SK-N-SH (cell line): ENCODE data around the gene S100A16.

Source experiments
- ELF1 ChIP-seq: IDR thresholded peaks from 2 replicates; pipeline ENCODE4 v1.4.0; 2012
- GABPA ChIP-seq: IDR thresholded peaks from 2 replicates; pipeline ENCODE4 v1.4.0; 2012; ENCODE audit warnings: low read depth, mild to moderate bottlenecking
- NFIC ChIP-seq: IDR thresholded peaks from 2 replicates; pipeline ENCODE4 v1.4.0; 2012; ENCODE audit warnings: borderline replicate concordance
- NRF1 ChIP-seq: IDR thresholded peaks from 2 replicates; pipeline ENCODE4 v1.6.1; 2012; ENCODE audit warnings: low read depth, mild to moderate bottlenecking, low read length
- POLR2AphosphoS5 ChIP-seq: IDR thresholded peaks from 2 replicates; pipeline ENCODE4 v1.6.1; 2012; ENCODE audit warnings: low read depth, low read length
- RFX5 ChIP-seq: IDR thresholded peaks from 2 replicates; pipeline ENCODE4 v1.6.1; 2012; ENCODE audit warnings: mild to moderate bottlenecking, improper control_type of control experiment, low read length
- SMC3 ChIP-seq: IDR thresholded peaks from 2 replicates; pipeline ENCODE4 v1.6.1; 2012; ENCODE audit warnings: low read depth, low read length, improper control_type of control experiment
- TF ChIP-seq, protein P1 (sequence below): fragments of 200-600 bp; sonication (generic); IDR thresholded peaks from 2 replicates; pipeline ENCODE4 v1.6.1; 2017; ENCODE audit warnings: antibody characterized with exemption, mild to moderate bottlenecking, moderate library complexity
- TF ChIP-seq, protein P2 (sequence below): IDR thresholded peaks from 2 replicates; pipeline ENCODE4 v1.6.1; 2012; ENCODE audit warnings: mild to moderate bottlenecking, low read depth, low read length, moderate library complexity

DNA sequence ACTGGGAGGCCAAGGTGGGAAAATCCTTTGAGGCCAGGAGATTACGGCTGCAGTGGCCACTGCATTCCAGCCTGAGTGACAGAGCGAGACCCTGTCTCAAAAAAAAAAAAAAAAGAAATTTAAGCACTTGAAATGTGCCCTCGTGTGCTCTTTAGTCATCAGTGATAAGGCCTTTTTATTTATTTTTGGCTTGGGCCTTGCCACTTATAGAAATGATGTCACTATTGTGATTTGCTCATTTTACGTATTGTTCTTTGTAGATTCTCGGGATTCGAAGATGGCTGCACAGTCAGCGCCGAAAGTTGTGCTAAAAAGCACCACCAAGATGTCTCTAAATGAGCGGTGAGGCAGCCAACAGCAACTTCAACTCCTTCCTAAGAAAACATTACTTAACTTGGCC is 23.4 kb upstream of the S100A16 start:
- TF ChIP-seq RFX5 (no peak), ELF1 (no peak), NFIC (no peak), GABPA (no peak), SMC3 (no peak), POLR2AphosphoS5 (no peak), NRF1 (no peak)
- TF ChIP-seq, protein P1, sequence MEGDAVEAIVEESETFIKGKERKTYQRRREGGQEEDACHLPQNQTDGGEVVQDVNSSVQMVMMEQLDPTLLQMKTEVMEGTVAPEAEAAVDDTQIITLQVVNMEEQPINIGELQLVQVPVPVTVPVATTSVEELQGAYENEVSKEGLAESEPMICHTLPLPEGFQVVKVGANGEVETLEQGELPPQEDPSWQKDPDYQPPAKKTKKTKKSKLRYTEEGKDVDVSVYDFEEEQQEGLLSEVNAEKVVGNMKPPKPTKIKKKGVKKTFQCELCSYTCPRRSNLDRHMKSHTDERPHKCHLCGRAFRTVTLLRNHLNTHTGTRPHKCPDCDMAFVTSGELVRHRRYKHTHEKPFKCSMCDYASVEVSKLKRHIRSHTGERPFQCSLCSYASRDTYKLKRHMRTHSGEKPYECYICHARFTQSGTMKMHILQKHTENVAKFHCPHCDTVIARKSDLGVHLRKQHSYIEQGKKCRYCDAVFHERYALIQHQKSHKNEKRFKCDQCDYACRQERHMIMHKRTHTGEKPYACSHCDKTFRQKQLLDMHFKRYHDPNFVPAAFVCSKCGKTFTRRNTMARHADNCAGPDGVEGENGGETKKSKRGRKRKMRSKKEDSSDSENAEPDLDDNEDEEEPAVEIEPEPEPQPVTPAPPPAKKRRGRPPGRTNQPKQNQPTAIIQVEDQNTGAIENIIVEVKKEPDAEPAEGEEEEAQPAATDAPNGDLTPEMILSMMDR, result no peak
- TF ChIP-seq, protein P2, sequence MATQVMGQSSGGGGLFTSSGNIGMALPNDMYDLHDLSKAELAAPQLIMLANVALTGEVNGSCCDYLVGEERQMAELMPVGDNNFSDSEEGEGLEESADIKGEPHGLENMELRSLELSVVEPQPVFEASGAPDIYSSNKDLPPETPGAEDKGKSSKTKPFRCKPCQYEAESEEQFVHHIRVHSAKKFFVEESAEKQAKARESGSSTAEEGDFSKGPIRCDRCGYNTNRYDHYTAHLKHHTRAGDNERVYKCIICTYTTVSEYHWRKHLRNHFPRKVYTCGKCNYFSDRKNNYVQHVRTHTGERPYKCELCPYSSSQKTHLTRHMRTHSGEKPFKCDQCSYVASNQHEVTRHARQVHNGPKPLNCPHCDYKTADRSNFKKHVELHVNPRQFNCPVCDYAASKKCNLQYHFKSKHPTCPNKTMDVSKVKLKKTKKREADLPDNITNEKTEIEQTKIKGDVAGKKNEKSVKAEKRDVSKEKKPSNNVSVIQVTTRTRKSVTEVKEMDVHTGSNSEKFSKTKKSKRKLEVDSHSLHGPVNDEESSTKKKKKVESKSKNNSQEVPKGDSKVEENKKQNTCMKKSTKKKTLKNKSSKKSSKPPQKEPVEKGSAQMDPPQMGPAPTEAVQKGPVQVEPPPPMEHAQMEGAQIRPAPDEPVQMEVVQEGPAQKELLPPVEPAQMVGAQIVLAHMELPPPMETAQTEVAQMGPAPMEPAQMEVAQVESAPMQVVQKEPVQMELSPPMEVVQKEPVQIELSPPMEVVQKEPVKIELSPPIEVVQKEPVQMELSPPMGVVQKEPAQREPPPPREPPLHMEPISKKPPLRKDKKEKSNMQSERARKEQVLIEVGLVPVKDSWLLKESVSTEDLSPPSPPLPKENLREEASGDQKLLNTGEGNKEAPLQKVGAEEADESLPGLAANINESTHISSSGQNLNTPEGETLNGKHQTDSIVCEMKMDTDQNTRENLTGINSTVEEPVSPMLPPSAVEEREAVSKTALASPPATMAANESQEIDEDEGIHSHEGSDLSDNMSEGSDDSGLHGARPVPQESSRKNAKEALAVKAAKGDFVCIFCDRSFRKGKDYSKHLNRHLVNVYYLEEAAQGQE, result no peak
